Neural cell (in vitro differentiated cells): ENCODE data around the gene FRK. TPM values are rescaled to one million over a fixed set of nuclear protein-coding genes. Genes with fewer than 3 reads are reported as not detected.
"Not testable (repeated sequence)": the region's sequence is repeated elsewhere in the genome, so short reads cannot be mapped to it uniquely, and the experiment has no call there.

ENCODE experiments used
- H2AFZ ChIP-seq: fragments of 200-600, 300-800 bp; sonication (generic), shearing (Covaris generic); 2 replicates; pipeline ENCODE4 v1.6.0; 2014; ENCODE audit warnings: low read depth, mild to moderate bottlenecking, antibody characterized with exemption, low read length, moderate library complexity
- H3F3A ChIP-seq: fragments of 200-600 bp; shearing (Covaris generic); 2 replicates; pipeline ENCODE4 v1.6.1; 2016; ENCODE audit warnings: mild to moderate bottlenecking, moderate library complexity, mixed read lengths, antibody characterized with exemption, low read length; ENCODE audit not compliant: insufficient read depth, poor library complexity, severe bottlenecking
- H3K27ac ChIP-seq: fragments of 200-600, 300-800 bp; sonication (generic), shearing (Covaris generic); 2 replicates; pipeline ENCODE4 v1.5.1; 2014; ENCODE audit warnings: mild to moderate bottlenecking, low read length, moderate library complexity
- H3K27me3 ChIP-seq: fragments of 300-800, 200-600 bp; sonication (generic), shearing (Covaris generic); 2 replicates; pipeline ENCODE4 v1.6.0; 2014; ENCODE audit warnings: mild to moderate bottlenecking, low read depth, low read length, moderate library complexity; ENCODE audit not compliant: insufficient read depth
- H3K36me3 ChIP-seq: fragments of 300-800, 200-600 bp; sonication (generic), shearing (Covaris generic); 2 replicates; pipeline ENCODE4 v1.5.1; 2014; ENCODE audit warnings: mild to moderate bottlenecking, antibody characterized with exemption, low read length, moderate library complexity; ENCODE audit not compliant: insufficient read depth
- H3K4me2 ChIP-seq: fragments of 300-800, 200-600 bp; sonication (generic), shearing (Covaris generic); 2 replicates; pipeline ENCODE4 v1.6.0; 2014; ENCODE audit warnings: mild to moderate bottlenecking, low read length
- H3K4me3 ChIP-seq: fragments of 300-800, 200-600 bp; sonication (generic), shearing (Covaris generic); 2 replicates; pipeline ENCODE4 v1.5.1; 2014; ENCODE audit warnings: mild to moderate bottlenecking, low read length, moderate library complexity
- H3K79me2 ChIP-seq: fragments of 200-600 bp; shearing (Covaris generic); replicated peaks from 2 replicates; pipeline ENCODE4 v1.6.0; 2014; ENCODE audit warnings: mild to moderate bottlenecking, low read length, moderate library complexity; ENCODE audit not compliant: insufficient read depth
- H3K9ac ChIP-seq: fragments of 300-800, 200-600 bp; sonication (generic), shearing (Covaris generic); 2 replicates; pipeline ENCODE4 v1.6.1; 2016; ENCODE audit warnings: mild to moderate bottlenecking, low read length, mixed read lengths
- H3K9me2 ChIP-seq: fragments of 200-600 bp; shearing (Covaris generic); 2 replicates; pipeline ENCODE4 v1.6.1; 2016; ENCODE audit warnings: mild to moderate bottlenecking, low read length, mixed read lengths; ENCODE audit not compliant: insufficient read depth
- H3K9me3 ChIP-seq: fragments of 200-600, 300-800 bp; sonication (generic), shearing (Covaris generic); 2 replicates; pipeline ENCODE4 v1.6.1; 2016; ENCODE audit warnings: mild to moderate bottlenecking, mixed run types, low read length, moderate library complexity, mixed read lengths
- H4K20me1 ChIP-seq: fragments of 200-600 bp; shearing (Covaris generic); 2 replicates; pipeline ENCODE4 v1.6.1; 2016; ENCODE audit warnings: mild to moderate bottlenecking, mixed run types; ENCODE audit not compliant: insufficient read depth
- CTCF ChIP-seq: fragments of 450-650 bp; IDR thresholded peaks from 2 replicates; pipeline ENCODE4 v1.5.1; 2014; ENCODE audit warnings: antibody characterized with exemption, mild to moderate bottlenecking, moderate library complexity; ENCODE audit not compliant: poor library complexity, severe bottlenecking
- EP300 ChIP-seq: fragments of 450-650 bp; conservative IDR thresholded peaks from 2 replicates; pipeline ENCODE4 v1.6.1; 2014; ENCODE audit warnings: antibody characterized with exemption, mild to moderate bottlenecking, moderate library complexity; ENCODE audit not compliant: poor library complexity, severe bottlenecking
- EZH2 ChIP-seq: fragments of 200-600, 300-800 bp; shearing (Covaris generic), sonication (generic); IDR thresholded peaks from 2 replicates; pipeline ENCODE4 v1.6.1; 2014; ENCODE audit warnings: antibody characterized with exemption, low read length, borderline replicate concordance, mild to moderate bottlenecking; ENCODE audit not compliant: insufficient read depth, poor library complexity, severe bottlenecking
- MXI1 ChIP-seq: fragments of 450-650 bp; conservative IDR thresholded peaks from 2 replicates; pipeline ENCODE4 v1.6.1; 2014; ENCODE audit warnings: antibody characterized with exemption, mild to moderate bottlenecking; ENCODE audit not compliant: poor library complexity, severe bottlenecking
- RAD21 ChIP-seq: fragments of 450-650 bp; conservative IDR thresholded peaks from 2 replicates; pipeline ENCODE4 v1.6.1; 2014; ENCODE audit warnings: antibody characterized with exemption, mild to moderate bottlenecking, moderate library complexity
- REST ChIP-seq: IDR thresholded peaks from 2 replicates; pipeline ENCODE4 v1.6.1; 2012; ENCODE audit warnings: borderline replicate concordance
- SMC3 ChIP-seq: fragments of 450-650 bp; conservative IDR thresholded peaks from 2 replicates; pipeline ENCODE4 v1.6.1; 2014; ENCODE audit warnings: antibody characterized with exemption, mild to moderate bottlenecking, moderate library complexity; ENCODE audit not compliant: poor library complexity
- TAF1 ChIP-seq: IDR thresholded peaks from 2 replicates; pipeline ENCODE4 v1.6.1; 2012; ENCODE audit warnings: low read depth
- polyA plus RNA-seq: library from polyadenylated mRNA; depleted of rRNA; stranded (reverse); fragments of >200 nt; gene quantifications from 2 replicates; pipeline ENCODE4 v1.2.3, GENCODE V29; 2014

FRK gene
- polyA plus RNA-seq, 1 donor from 2014 or later: not detected

GRCh38 chr6:116096979-116097816 is 36.5 kb upstream of the FRK start:
- Histone ChIP-seq H3K27ac (no peak overlapping the region), H3K4me2 (no peak overlapping the region), H3K9ac (no peak overlapping the region), H3F3A (no peaks in the 10 kb centered on the region), H3K36me3 (no peaks in the 10 kb centered on the region), H4K20me1 (no peaks in the 10 kb centered on the region), H3K9me3 (no peaks in the 10 kb centered on the region), H3K27me3 (no peaks in the 10 kb centered on the region), H3K79me2 (no peaks in the 10 kb centered on the region), H3K9me2 (no peaks in the 10 kb centered on the region), H2AFZ (no peak overlapping the region), H3K4me3 (no peak overlapping the region)
- TF ChIP-seq MXI1: no peak

- not testable (repeated sequence) for H3K9me2 ChIP-seq, H3K4me2 ChIP-seq, H3F3A ChIP-seq, H4K20me1 ChIP-seq, H3K9me3 ChIP-seq, H3K4me3 ChIP-seq, H3K27ac ChIP-seq, H3K27me3 ChIP-seq, H3K9ac ChIP-seq, H3K79me2 ChIP-seq, H3K36me3 ChIP-seq, H2AFZ ChIP-seq
These were observed 35.5 kb upstream of the FRK start for GRCh38 chr6:116096048-116096759.

- no peak overlapping the region for H3K9ac ChIP-seq
- no peaks in the 10 kb centered on the region for H3K9me3 ChIP-seq
- no peaks in the 10 kb centered on the region for H3K79me2 ChIP-seq
- H3K27ac ChIP-seq: no peak overlapping the region
- H3K9me2 ChIP-seq: no peaks in the 10 kb centered on the region
- no peak overlapping the region for H2AFZ ChIP-seq
- H3F3A ChIP-seq: no peaks in the 10 kb centered on the region
- no peaks in the 10 kb centered on the region for H3K27me3 ChIP-seq
- H3K4me2 ChIP-seq: no peak overlapping the region
- H3K36me3 ChIP-seq: no peaks in the 10 kb centered on the region
- H3K4me3 ChIP-seq: no peak overlapping the region
- TF ChIP-seq REST: no peak
- no peak for TF ChIP-seq MXI1
- no peak for TF ChIP-seq EZH2
- no peak for TF ChIP-seq SMC3
- TF ChIP-seq TAF1: no peak
- TF ChIP-seq EP300: no peak
- TF ChIP-seq RAD21: no peak
- TF ChIP-seq CTCF: no peak
- no peaks in the 10 kb centered on the region for H4K20me1 ChIP-seq
These were observed 33.4 kb upstream of the FRK start for GRCh38 chr6:116094041-116094440.
